Nephron (organoid): Measurements from ENCODE around the gene OLIG2.

Source experiments
- H3K27ac Mint-ChIP-seq, 3 experiments: 2 replicates each; pipeline ENCODE4 v1.8.0; 2020; ENCODE audit warnings: mixed read lengths in 3 of 3, mild to moderate bottlenecking in 2 of 3, moderate library complexity in 1 of 3
- H3K27me3 Mint-ChIP-seq: 2 replicates; pipeline ENCODE4 v1.8.0; 2021; ENCODE audit warnings: low read depth, mild to moderate bottlenecking, moderate library complexity, mixed read lengths
- H3K36me3 Mint-ChIP-seq: 2 replicates; pipeline ENCODE4 v1.8.0; 2020; ENCODE audit warnings: low read depth, mixed read lengths
- H3K4me1 Mint-ChIP-seq: 2 replicates; pipeline ENCODE4 v1.8.0; 2020; ENCODE audit warnings: mixed read lengths
- H3K4me3 Mint-ChIP-seq, 3 experiments: 2 replicates each; pipeline ENCODE4 v1.8.0; 2020; ENCODE audit warnings: mild to moderate bottlenecking in 3 of 3, mixed read lengths in 3 of 3, moderate library complexity in 2 of 3
- H3K9me3 Mint-ChIP-seq: 2 replicates; pipeline ENCODE4 v1.8.0; 2020; ENCODE audit warnings: mixed read lengths
- CTCF ChIP-seq, 3 experiments: fragments of 200-600 bp; sonication (generic); IDR thresholded peaks; one replicate each; pipeline ENCODE4 v1.5.0; 2021; ENCODE audit warnings: antibody characterized with exemption in 3 of 3; ENCODE audit not compliant: unreplicated experiment in 3 of 3

OLIG2 gene

DNA sequence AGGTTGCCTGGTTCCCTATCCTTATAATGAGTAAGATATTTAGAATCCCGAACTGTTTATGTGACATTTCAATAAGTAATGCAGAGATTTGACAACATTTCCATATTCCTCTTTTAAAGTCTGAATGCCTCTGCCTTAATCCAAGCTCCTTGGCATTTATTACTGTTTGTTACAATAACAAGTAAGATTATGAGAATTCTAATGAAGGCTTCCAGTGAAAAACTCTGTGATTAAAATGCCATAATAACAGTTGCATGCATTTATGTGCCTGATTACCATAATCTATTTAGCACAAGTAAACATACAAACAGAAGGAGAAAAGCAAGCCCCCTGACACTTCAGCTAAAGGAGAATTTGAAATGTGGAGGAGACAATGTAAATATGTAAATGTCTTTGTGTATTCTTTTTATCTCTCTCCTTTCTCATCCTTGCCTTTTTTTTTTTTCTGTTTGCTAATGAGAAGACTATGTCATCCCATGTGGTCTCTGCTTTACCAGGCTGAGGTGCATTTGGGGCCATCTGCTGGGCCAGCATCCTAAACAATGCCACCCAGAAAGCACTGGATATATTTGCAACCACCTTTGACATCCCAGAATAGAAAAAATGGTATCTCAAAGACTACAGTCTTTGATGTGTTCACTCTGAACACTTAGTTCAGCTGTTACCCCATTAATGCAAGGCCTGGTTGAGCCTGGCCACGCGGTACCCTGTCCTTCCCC lies 17.2 kb upstream of the OLIG2 start:
- Mint-ChIP-seq H3K27me3 (peaks cover 77% of the 10 kb centered on the region), H3K4me3 (no peak overlapping the region), H3K36me3 (no peaks in the 10 kb centered on the region), H3K27ac (no peak overlapping the region), H3K4me1 (no peaks in the 10 kb centered on the region), H3K9me3 (peaks cover 5% of the 10 kb centered on the region)
- no peak for TF ChIP-seq CTCF (IDR thresholded peaks at IDR 0.05; ENCODE audit: unreplicated experiment in 3 of 3)

GRCh38 chr21:33010931-33011330 lies 14.8 kb upstream of the OLIG2 start:
- Mint-ChIP-seq H3K4me3 (no peak overlapping the region), H3K36me3 (no peaks in the 10 kb centered on the region), H3K27me3 (peaks cover 81% of the 10 kb centered on the region), H3K4me1 (no peaks in the 10 kb centered on the region), H3K9me3 (peaks cover 5% of the 10 kb centered on the region), H3K27ac (no peak overlapping the region)
- no peak for TF ChIP-seq CTCF (IDR thresholded peaks at IDR 0.05; ENCODE audit: unreplicated experiment in 3 of 3)

GRCh38 chr21:33011462-33011861 lies 14.3 kb upstream of the OLIG2 start:
- no peak overlapping the region for H3K27ac Mint-ChIP-seq
- H3K27me3 Mint-ChIP-seq = peaks cover 87% of the 10 kb centered on the region
- H3K4me3 Mint-ChIP-seq = no peak overlapping the region
- peaks cover 5% of the 10 kb centered on the region for H3K9me3 Mint-ChIP-seq
- no peaks in the 10 kb centered on the region for H3K36me3 Mint-ChIP-seq
- no peaks in the 10 kb centered on the region for H3K4me1 Mint-ChIP-seq
- no peak for TF ChIP-seq CTCF (IDR thresholded peaks at IDR 0.05; ENCODE audit: unreplicated experiment in 3 of 3)

- Mint-ChIP-seq H3K27me3 (peaks cover 92% of the 10 kb centered on the region), H3K4me1 (no peaks in the 10 kb centered on the region), H3K36me3 (no peaks in the 10 kb centered on the region), H3K4me3 (no peak overlapping the region), H3K9me3 (peaks cover 5% of the 10 kb centered on the region), H3K27ac (no peak overlapping the region)
- no peak for TF ChIP-seq CTCF (IDR thresholded peaks at IDR 0.05; ENCODE audit: unreplicated experiment in 3 of 3)
Observed at GRCh38 chr21:33013626-33014025, 12.1 kb upstream of the OLIG2 start.

- no peaks in the 10 kb centered on the region for H3K4me1 Mint-ChIP-seq
- no peak overlapping the region for H3K4me3 Mint-ChIP-seq
- H3K9me3 Mint-ChIP-seq = peaks cover 5% of the 10 kb centered on the region
- peaks cover 93% of the 10 kb centered on the region for H3K27me3 Mint-ChIP-seq
- no peak for TF ChIP-seq CTCF (IDR thresholded peaks at IDR 0.05; ENCODE audit: unreplicated experiment in 3 of 3)
- no peak overlapping the region for H3K27ac Mint-ChIP-seq
- no peaks in the 10 kb centered on the region for H3K36me3 Mint-ChIP-seq
Observed at GRCh38 chr21:33014331-33014730, 11.4 kb upstream of the OLIG2 start.

DNA sequence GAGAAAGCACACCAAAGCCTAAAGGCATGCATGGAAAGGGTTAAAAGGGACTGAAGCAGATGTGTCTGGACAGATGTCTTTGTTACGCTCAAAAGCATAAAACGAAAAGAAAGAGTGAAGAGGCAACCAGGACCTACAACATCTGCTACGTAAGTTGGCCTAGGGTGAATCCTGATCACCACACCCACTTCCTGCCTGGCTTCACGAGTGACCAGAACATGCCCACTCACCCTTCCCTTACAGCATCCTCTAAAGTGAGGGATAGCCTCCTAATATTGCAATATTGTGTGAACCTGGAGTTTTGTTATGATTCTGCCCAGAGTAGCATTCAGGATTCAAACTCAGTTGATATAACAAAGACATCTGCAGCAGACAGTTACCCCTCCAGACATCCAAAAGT lies 10.6 kb upstream of the OLIG2 start:
- no peak for TF ChIP-seq CTCF (IDR thresholded peaks at IDR 0.05; ENCODE audit: unreplicated experiment in 3 of 3)
- Mint-ChIP-seq H3K27me3 (peaks cover 99% of the 10 kb centered on the region), H3K4me3 (no peak overlapping the region), H3K9me3 (peaks cover 5% of the 10 kb centered on the region), H3K4me1 (no peaks in the 10 kb centered on the region), H3K36me3 (no peaks in the 10 kb centered on the region), H3K27ac (no peak overlapping the region)
